Vagina (tissue), 2 donors: ENCODE data around the gene HSDL2.

ENCODE experiments used
- CTCF ChIP-seq, 3 experiments: fragments of 450-650 bp in 2 of 3; fragments of 200-600 bp in 1 of 3; sonication (generic) in 1 of 3; IDR thresholded peaks; one replicate each; pipeline ENCODE4 v1.5.1; 2017 to 2019; ENCODE audit warnings: antibody characterized with exemption in 3 of 3, mild to moderate bottlenecking in 2 of 3, moderate library complexity in 2 of 3
- POLR2A ChIP-seq, 2 donors: fragments of 450-650 bp; IDR thresholded peaks; one replicate each; pipeline ENCODE4 v1.6.1; 2017; ENCODE audit warnings: antibody characterized with exemption in 2 of 2, mild to moderate bottlenecking in 2 of 2, moderate library complexity in 2 of 2
- POLR2AphosphoS5 ChIP-seq, 2 donors: sonication (generic); formaldehyde crosslinking; IDR thresholded peaks; one replicate each; pipeline ENCODE4 v1.9.0; 2017; ENCODE audit warnings: antibody characterized with exemption in 2 of 2, mild to moderate bottlenecking in 2 of 2, low read depth in 1 of 2; ENCODE audit not compliant: insufficient read depth in 1 of 2

DNA sequence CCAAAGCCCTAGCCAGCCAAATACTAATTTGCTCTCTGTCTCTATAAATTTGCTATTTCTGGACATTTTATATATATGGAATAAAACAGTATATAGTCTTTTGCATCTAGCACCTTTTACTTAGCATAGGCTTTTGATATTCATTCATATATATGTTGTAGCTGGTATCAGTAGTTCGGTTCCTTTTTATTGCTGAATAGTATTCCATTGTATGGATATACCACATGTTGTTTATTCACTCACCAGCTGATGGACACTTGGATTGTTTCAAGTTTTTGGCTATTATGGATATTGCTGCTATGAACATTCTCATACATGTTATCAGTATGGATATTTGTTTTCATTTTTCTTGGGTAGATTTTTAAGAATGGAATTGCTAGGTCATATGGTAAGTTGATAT lies 82.9 kb downstream of the HSDL2 start:
- TF ChIP-seq CTCF (IDR thresholded peaks at IDR 0.05) (no peak), POLR2A (IDR thresholded peaks at IDR 0.05) (no peak), POLR2AphosphoS5 (IDR thresholded peaks at IDR 0.05; ENCODE audit: insufficient read depth in 1 of 2, low read depth in 1 of 2) (no peak)
